Mesodermal cell (in vitro differentiated cells): Measurements from ENCODE around the gene FBXO3.
A peak's percentile ranks its signal among the peaks of the same experiment; 100 is the strongest.

Source experiments
- H3K27ac ChIP-seq: 2 replicates; pipeline ENCODE4 v1.7.0; 2013; ENCODE audit warnings: mild to moderate bottlenecking, low read depth, low read length, moderate library complexity; ENCODE audit not compliant: severe bottlenecking
- H3K36me3 ChIP-seq: 2 replicates; pipeline ENCODE4 v1.7.1; 2013; ENCODE audit warnings: mild to moderate bottlenecking, low read length, moderate library complexity; ENCODE audit not compliant: control insufficient read depth, insufficient read depth
- H3K4me1 ChIP-seq: one replicate; pipeline ENCODE4 v1.7.1; 2013; ENCODE audit warnings: mild to moderate bottlenecking, low read length; ENCODE audit not compliant: insufficient read depth, control insufficient read depth, poor library complexity, severe bottlenecking
- H3K4me3 ChIP-seq: 2 replicates; pipeline ENCODE4 v1.7.0; 2013; ENCODE audit warnings: low read length, control low read depth, mild to moderate bottlenecking; ENCODE audit not compliant: insufficient read depth, poor library complexity, severe bottlenecking; ENCODE audit errors: extremely low read depth
- H3K9me3 ChIP-seq: 2 replicates; pipeline ENCODE4 v1.7.1; 2013; ENCODE audit warnings: mild to moderate bottlenecking, low read length, moderate library complexity; ENCODE audit not compliant: control insufficient read depth
- WGBS, 2 experiments: methylation state at CpG; one replicate each; pipeline ENCODE4 v1.1.5; 2013; ENCODE audit warnings: missing lambda C conversion rate in 2 of 2; ENCODE audit not compliant: insufficient coverage in 2 of 2; 5-methylcytosine and 5-hydroxymethylcytosine counted together

Gene FBXO3

GRCh38 chr11:33701302-33702230 lies 72.8 kb downstream of the FBXO3 start:
- 78 to 85% methylated on average over 4 to 6 of the region's 7 CpGs for WGBS, 2 experiments
- peaks cover 16% of the 10 kb centered on the region for H3K36me3 ChIP-seq
- H3K4me1 ChIP-seq, result peaks cover 9% of the 10 kb centered on the region
- peak overlapping the region; percentile 45 for H3K4me3 ChIP-seq
- H3K9me3 ChIP-seq, result no peaks in the 10 kb centered on the region
- H3K27ac ChIP-seq, result peak overlapping the region; percentile 81

DNA sequence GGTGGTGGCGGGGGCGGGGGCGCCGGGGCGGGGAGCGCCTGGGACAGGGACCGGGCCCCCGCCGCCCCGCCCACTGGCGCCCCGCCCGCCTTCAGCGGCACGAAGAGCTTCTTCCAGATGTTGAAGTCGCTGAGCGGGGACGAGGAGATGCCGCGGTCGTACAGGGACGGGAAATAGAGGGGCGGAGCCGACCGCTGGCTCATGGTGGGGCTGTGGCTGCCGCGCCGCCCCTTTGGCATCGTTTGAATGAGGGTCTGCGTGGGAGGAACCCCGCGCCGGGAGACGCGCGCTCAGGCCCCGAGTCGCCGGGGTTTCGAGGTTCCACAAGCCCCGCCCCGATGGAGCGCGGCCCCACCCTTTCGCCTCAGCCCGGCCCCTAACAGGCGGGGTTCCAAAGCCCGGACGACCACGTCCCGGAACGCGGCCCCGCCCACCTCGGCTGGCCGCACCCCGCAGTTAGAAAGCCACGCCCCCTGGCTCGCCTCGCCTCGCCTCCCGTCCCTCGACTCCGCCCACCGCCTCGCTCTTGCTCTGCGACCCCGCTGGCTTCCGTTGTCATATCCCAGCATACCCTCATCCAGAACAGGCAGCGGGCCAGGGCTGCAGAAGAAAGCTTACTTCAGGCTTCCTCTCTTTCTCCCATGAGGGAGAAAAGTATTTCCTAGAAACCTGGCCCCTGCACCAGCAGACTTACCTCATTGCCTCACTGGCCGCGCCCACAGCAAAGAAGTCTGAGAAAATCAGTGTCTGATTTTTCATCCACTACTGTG lies 73.6 kb downstream of the FBXO3 start, which contains the start of gene C11orf91:
TSS of gene C11orf91 (minus strand) at position 325 of the 770 bp plus-strand sequence. CDS start at position 239, 86 bp downstream.
- WGBS, 2 experiments, result 1% methylated on average over 35 to 46 of the region's 72 CpGs
- H3K4me1 ChIP-seq, result peaks cover 9% of the 10 kb centered on the region
- peaks cover 11% of the 10 kb centered on the region for H3K36me3 ChIP-seq
- peak within 1 kb of the TSS; percentile 81 for H3K27ac ChIP-seq
- peak within 1 kb of the TSS; percentile 45 for H3K4me3 ChIP-seq
- H3K9me3 ChIP-seq, result no peaks in the 10 kb centered on the region

DNA sequence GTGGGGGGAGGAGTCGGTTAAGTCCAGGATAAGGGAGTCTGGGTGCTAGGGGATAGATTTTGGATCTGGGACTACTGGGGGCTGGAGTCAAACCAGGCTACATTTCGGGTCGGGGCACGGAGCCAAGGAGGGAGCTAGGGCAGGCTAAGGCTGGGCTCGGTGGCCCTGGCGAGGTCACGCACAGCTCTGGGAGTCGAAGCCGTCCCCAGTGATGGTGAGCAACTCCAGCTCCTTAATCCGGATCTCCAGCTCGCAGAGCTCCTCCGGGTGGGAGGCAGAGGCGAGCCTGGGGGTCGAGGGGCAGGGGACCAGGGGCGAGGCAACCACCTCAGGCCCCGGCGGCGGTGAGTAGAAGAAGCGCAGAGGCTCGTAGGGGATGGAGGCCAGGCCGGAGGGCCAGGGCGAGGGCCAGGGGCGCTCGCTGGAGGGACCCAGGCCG lies 74.2 kb downstream of the FBXO3 start:
- H3K36me3 ChIP-seq, result peaks cover 5% of the 10 kb centered on the region
- H3K27ac ChIP-seq, result peak overlapping the region; percentile 43
- H3K4me1 ChIP-seq, result peaks cover 9% of the 10 kb centered on the region
- no peaks in the 10 kb centered on the region for H3K9me3 ChIP-seq
- H3K4me3 ChIP-seq, result peak overlapping the region; percentile 45
- WGBS, 2 experiments, result 54 to 65% methylated on average over 14 of the region's 25 CpGs

DNA sequence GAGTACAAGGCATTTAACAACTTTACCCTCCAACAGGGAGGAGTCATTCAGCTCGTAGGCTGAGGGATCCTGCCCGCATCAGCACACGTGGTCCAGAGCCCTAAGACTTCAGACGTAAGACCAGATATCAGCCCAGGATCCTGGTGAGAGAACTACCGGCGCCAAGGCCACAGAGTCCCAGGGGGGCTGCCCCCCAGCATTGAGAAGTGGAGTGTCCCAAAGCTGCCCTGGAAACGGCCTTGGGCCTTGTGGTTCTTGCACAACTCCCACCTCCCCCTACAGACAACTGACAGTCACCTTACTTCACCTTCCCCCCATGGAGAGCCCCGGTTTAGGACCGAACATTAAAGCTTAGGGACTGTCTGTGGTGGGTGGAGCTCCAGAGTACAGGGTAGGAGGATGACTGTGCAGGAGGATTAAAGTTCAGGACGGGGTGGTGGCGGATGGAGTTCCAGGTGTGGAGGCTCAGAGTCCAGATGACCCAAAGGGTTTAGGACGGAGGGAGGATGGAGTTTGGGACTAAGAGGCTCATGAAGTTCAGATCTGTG lies 74.7 kb downstream of the FBXO3 start:
- WGBS, 2 experiments, result 78 to 84% methylated on average over 9 to 10 of the region's 12 CpGs
- H3K4me3 ChIP-seq, result peak overlapping the region; percentile 45

GRCh38 chr11:33698921-33699320 lies 75.4 kb downstream of the FBXO3 start:
- 90 to 100% methylated on average over 1 to 2 of the region's 5 CpGs for WGBS, 2 experiments
- Histone ChIP-seq H3K4me1 (peaks cover 7% of the 10 kb centered on the region), H3K9me3 (no peaks in the 10 kb centered on the region), H3K27ac (no peak overlapping the region), H3K36me3 (no peaks in the 10 kb centered on the region), H3K4me3 (no peak overlapping the region)

More for the DNA sequence above, 74.7 kb downstream of the FBXO3 start:
- H3K4me1 ChIP-seq, result peaks cover 9% of the 10 kb centered on the region
- H3K9me3 ChIP-seq, result no peaks in the 10 kb centered on the region
- H3K27ac ChIP-seq, result no peak overlapping the region
- no peaks in the 10 kb centered on the region for H3K36me3 ChIP-seq

GRCh38 chr11:33697997-33698396 lies 76.3 kb downstream of the FBXO3 start:
- peaks cover 7% of the 10 kb centered on the region for H3K4me1 ChIP-seq
- no CpG with 5 or more reads among the region's 3 CpGs for WGBS, 2 experiments
- no peaks in the 10 kb centered on the region for H3K36me3 ChIP-seq
- H3K27ac ChIP-seq, result no peak overlapping the region
- H3K9me3 ChIP-seq, result no peaks in the 10 kb centered on the region
- no peak overlapping the region for H3K4me3 ChIP-seq

GRCh38 chr11:33696931-33697638 lies 77.2 kb downstream of the FBXO3 start:
- Histone ChIP-seq H3K9me3 (no peaks in the 10 kb centered on the region), H3K27ac (no peak overlapping the region), H3K36me3 (no peaks in the 10 kb centered on the region), H3K4me3 (no peak overlapping the region), H3K4me1 (peaks cover 16% of the 10 kb centered on the region)
- 93 to 95% methylated on average over 5 to 6 of the region's 6 CpGs for WGBS, 2 experiments

DNA sequence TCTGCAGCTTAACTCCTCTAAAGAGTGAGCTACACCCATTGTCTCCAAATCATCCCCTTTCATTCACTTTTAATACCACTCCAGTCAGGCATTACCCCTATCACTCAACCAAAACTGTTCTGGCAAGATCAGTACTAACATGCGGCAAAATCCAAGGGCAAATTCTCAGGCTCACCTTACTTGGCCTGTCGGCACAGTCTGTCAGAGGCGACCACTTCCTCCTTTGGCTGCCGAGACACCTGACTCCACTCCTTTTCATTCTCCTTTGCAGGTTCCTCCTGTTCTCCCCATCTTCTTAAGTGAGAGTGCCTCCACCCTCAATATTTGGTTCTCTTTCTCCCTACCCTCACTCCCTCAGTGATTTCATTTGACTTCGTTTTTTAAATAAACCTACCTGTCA lies 77.9 kb downstream of the FBXO3 start:
- H3K36me3 ChIP-seq, result no peaks in the 10 kb centered on the region
- no peaks in the 10 kb centered on the region for H3K9me3 ChIP-seq
- 92 to 96% methylated on average over 5 of the region's 5 CpGs for WGBS, 2 experiments
- peaks cover 23% of the 10 kb centered on the region for H3K4me1 ChIP-seq
- no peak overlapping the region for H3K4me3 ChIP-seq
- H3K27ac ChIP-seq, result no peak overlapping the region

DNA sequence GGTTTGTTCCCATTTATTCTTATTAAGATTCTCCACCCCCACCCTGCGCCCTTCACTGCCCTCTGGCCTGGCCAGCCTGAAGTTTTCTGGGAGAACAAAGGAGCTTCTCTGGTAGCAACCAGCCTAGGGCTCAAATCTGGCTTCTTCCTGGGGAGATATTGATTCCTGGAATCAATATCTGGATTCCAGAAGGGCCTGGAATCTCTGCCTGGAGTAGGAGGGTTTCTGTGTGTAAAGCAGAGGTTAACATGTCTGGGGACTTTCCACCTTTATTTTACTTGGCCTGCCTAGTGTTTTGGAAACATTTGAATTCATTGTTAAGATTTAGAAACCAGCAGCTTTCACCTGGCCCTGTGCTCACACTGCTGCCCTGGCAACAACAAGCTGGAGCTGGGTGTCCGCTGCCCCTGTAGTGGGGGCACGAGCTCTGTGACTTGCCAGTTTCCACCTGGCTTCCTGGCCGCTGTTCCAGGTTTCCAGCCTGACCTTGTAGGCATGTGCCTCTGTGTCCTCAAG lies 79.2 kb downstream of the FBXO3 start:
- 92 to 95% methylated on average over 3 of the region's 4 CpGs for WGBS, 2 experiments
- Histone ChIP-seq H3K9me3 (no peaks in the 10 kb centered on the region), H3K4me3 (no peak overlapping the region), H3K27ac (no peak overlapping the region), H3K4me1 (peaks cover 31% of the 10 kb centered on the region), H3K36me3 (no peaks in the 10 kb centered on the region)
